Mesendoderm (in vitro differentiated cells): ENCODE data around the gene PRLH.

Experiments used
- DNase-seq: peaks from one replicate; pipeline ENCODE4 v3.0.0; 2013
- H2AK5ac ChIP-seq: 2 replicates; pipeline ENCODE4 v1.6.1; 2013; ENCODE audit warnings: low read length, inconsistent platforms
- H2BK120ac ChIP-seq: 2 replicates; pipeline ENCODE4 v1.6.1; 2013; ENCODE audit warnings: low read depth, mild to moderate bottlenecking, low read length, moderate library complexity, mixed read lengths
- H2BK15ac ChIP-seq: replicated peaks from 2 replicates; pipeline ENCODE4 v1.6.1; 2013; ENCODE audit warnings: low read depth, mild to moderate bottlenecking, moderate library complexity
- H2BK5ac ChIP-seq: 2 replicates; pipeline ENCODE4 v1.6.1; 2013; ENCODE audit warnings: low read length, inconsistent platforms
- H3K18ac ChIP-seq: 2 replicates; pipeline ENCODE4 v1.6.1; 2013; ENCODE audit warnings: mild to moderate bottlenecking, low read length, mixed read lengths
- H3K23ac ChIP-seq: one replicate; pipeline ENCODE4 v1.6.1; 2013; ENCODE audit warnings: low read length
- H3K27ac ChIP-seq: 2 replicates; pipeline ENCODE4 v1.5.1; 2013; ENCODE audit warnings: low read depth, mild to moderate bottlenecking, inconsistent platforms, low read length, moderate library complexity
- H3K27me3 ChIP-seq: 2 replicates; pipeline ENCODE4 v1.6.1; 2013; ENCODE audit warnings: low read length, control low read depth, mild to moderate bottlenecking, inconsistent platforms; ENCODE audit not compliant: insufficient read depth, poor library complexity
- H3K36me3 ChIP-seq: 2 replicates; pipeline ENCODE4 v1.6.1; 2013; ENCODE audit warnings: low read length, inconsistent platforms; ENCODE audit not compliant: control insufficient read depth, insufficient read depth
- H3K4ac ChIP-seq: one replicate; pipeline ENCODE4 v1.6.1; 2013; ENCODE audit warnings: low read depth, mild to moderate bottlenecking, low read length, moderate library complexity
- H3K4me1 ChIP-seq: 2 replicates; pipeline ENCODE4 v1.6.1; 2013; ENCODE audit warnings: low read depth, low read length, inconsistent platforms; ENCODE audit not compliant: control insufficient read depth
- H3K4me2 ChIP-seq: 2 replicates; pipeline ENCODE4 v1.6.1; 2013; ENCODE audit warnings: low read length
- H3K4me3 ChIP-seq: 2 replicates; pipeline ENCODE4 v1.5.1; 2013; ENCODE audit warnings: mild to moderate bottlenecking, low read length
- H3K56ac ChIP-seq: one replicate; pipeline ENCODE4 v1.6.1; 2013; ENCODE audit warnings: low read length
- H3K79me1 ChIP-seq: 2 replicates; pipeline ENCODE4 v1.6.1; 2013; ENCODE audit warnings: low read length, inconsistent platforms
- H3K79me2 ChIP-seq: 2 replicates; pipeline ENCODE4 v1.6.1; 2013; ENCODE audit warnings: mild to moderate bottlenecking, low read length; ENCODE audit not compliant: control insufficient read depth, insufficient read depth
- H3K9ac ChIP-seq: 2 replicates; pipeline ENCODE4 v1.6.1; 2013; ENCODE audit warnings: low read length, inconsistent platforms
- H4K5ac ChIP-seq: one replicate; pipeline ENCODE4 v1.6.1; 2013; ENCODE audit warnings: low read length
- H4K8ac ChIP-seq: one replicate; pipeline ENCODE4 v1.6.1; 2013; ENCODE audit warnings: low read depth, mild to moderate bottlenecking, control low read depth, low read length, moderate library complexity
- WGBS: extraction: QIAGEN DNeasy Blood & Tissue Kit; methylation state at CpG from one replicate; pipeline ENCODE4 v1.1.7; 2013; ENCODE audit warnings: low lambda C conversion rate, missing lambda C conversion rate; ENCODE audit not compliant: insufficient coverage; ENCODE audit errors: extremely low coverage; 5-methylcytosine and 5-hydroxymethylcytosine counted together

Gene PRLH

DNA sequence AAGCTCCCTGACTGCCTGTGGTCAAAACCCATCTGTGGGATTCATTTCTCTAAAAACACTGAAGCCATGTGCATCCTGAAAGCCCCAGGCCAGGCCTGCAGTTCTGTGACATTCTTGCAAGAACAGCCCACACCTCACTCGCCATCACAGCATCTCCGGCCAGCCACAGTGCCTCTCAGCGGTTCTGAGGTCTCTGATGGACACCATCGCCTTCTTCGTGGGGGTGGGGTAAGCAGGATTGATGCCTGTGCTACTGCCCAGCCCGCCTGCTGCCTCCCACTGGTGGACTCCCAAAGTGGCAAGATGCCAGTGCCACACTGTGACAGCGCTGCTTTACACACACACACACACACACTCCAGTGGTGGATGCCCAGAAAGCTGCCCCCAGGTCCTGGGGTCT lies 5.2 kb upstream of the PRLH start:
- Histone ChIP-seq H3K36me3 (no peaks in the 10 kb centered on the region), H4K8ac (no peak overlapping the region), H2BK5ac (no peak overlapping the region), H2AK5ac (no peak overlapping the region), H3K4me3 (no peak overlapping the region), H3K23ac (no peak overlapping the region), H3K4me2 (no peak overlapping the region), H4K5ac (no peak overlapping the region), H3K9ac (no peak overlapping the region), H3K27ac (no peak overlapping the region), H3K4me1 (no peaks in the 10 kb centered on the region), H2BK120ac (no peak overlapping the region), H3K27me3 (no peaks in the 10 kb centered on the region), H3K4ac (no peak overlapping the region), H3K18ac (no peak overlapping the region), H3K56ac (no peak overlapping the region), H3K79me2 (no peaks in the 10 kb centered on the region), H3K79me1 (no peaks in the 10 kb centered on the region), H2BK15ac (no peak overlapping the region)
- DNase-seq = no peak
- WGBS = no CpG with 5 or more reads among the region's 7 CpGs

DNA sequence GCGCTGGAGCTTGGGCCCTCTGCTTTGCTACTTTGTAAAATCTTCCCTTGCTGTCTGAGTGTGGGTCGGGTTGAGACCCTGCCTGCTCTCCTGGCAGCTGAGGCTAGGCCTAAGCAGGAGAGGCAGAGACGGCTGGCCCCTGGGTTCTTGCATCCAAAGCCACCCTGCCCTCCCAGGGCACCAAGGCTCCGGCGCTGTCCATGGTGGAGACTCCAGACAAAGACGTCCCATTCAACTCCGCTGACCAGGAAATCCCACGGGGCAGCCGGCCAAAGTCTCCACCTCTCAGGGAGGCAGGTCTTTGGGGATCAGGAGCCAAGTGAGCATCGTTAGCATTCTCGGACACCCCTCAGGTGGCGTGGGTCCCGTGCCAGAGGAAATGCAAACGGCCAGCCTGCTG lies 2.6 kb upstream of the PRLH start:
- H3K27ac ChIP-seq = no peak overlapping the region
- peak; percentile 64 for DNase-seq
- H4K8ac ChIP-seq = no peak overlapping the region
- H3K23ac ChIP-seq = no peak overlapping the region
- H3K18ac ChIP-seq = no peak overlapping the region
- no peaks in the 10 kb centered on the region for H3K79me1 ChIP-seq
- H3K27me3 ChIP-seq = no peaks in the 10 kb centered on the region
- no peak overlapping the region for H4K5ac ChIP-seq
- no peak overlapping the region for H3K4me3 ChIP-seq
- no peak overlapping the region for H2AK5ac ChIP-seq
- no peak overlapping the region for H3K4ac ChIP-seq
- H3K9ac ChIP-seq = no peak overlapping the region
- no peak overlapping the region for H3K4me2 ChIP-seq
- H3K4me1 ChIP-seq = no peaks in the 10 kb centered on the region
- WGBS = no CpG with 5 or more reads among the region's 14 CpGs
- H2BK5ac ChIP-seq = no peak overlapping the region
- no peak overlapping the region for H2BK15ac ChIP-seq
- H3K56ac ChIP-seq = no peak overlapping the region
- no peaks in the 10 kb centered on the region for H3K79me2 ChIP-seq
- H3K36me3 ChIP-seq = no peaks in the 10 kb centered on the region
- no peak overlapping the region for H2BK120ac ChIP-seq

DNA sequence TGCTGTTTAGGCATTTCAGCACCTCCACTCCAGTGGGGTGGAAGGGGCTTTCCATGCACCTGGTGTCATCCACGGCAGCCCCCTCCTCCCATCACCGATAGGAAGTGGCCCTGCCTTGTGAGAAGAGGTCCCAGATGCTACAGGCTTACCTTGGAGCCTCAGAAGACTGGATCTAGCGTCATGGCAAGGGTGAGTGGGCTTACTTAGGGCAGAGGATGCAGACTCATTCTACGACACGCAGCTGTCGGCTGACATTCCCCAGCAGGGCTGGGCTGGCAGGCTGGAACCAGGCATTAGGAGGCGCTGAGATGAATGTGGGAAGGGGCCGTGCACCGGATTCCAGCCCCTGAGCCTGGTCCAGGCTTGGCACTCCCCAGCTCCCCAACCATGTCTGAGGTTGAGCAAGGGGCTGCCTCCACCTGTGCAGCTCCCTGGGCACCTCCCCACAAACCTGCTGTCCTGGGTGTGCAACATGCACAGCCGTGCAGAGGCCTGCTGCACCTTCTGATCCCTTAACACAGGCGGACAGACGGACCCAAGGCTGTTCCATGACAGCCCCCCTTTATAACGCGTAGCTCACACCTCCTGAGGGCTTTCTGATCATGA lies 1.7 kb upstream of the PRLH start:
- no peak overlapping the region for H3K9ac ChIP-seq
- H3K36me3 ChIP-seq = no peaks in the 10 kb centered on the region
- H3K4me1 ChIP-seq = no peaks in the 10 kb centered on the region
- H3K56ac ChIP-seq = no peak overlapping the region
- H4K8ac ChIP-seq = no peak overlapping the region
- no peak overlapping the region for H2BK5ac ChIP-seq
- H2BK120ac ChIP-seq = no peak overlapping the region
- H3K27ac ChIP-seq = no peak overlapping the region
- H3K79me1 ChIP-seq = no peaks in the 10 kb centered on the region
- H3K4me2 ChIP-seq = no peak overlapping the region
- H2BK15ac ChIP-seq = no peak overlapping the region
- no CpG with 5 or more reads among the region's 14 CpGs for WGBS
- no peak overlapping the region for H4K5ac ChIP-seq
- no peaks in the 10 kb centered on the region for H3K27me3 ChIP-seq
- H3K4ac ChIP-seq = no peak overlapping the region
- H3K79me2 ChIP-seq = no peaks in the 10 kb centered on the region
- no peak overlapping the region for H2AK5ac ChIP-seq
- no peak for DNase-seq
- H3K18ac ChIP-seq = no peak overlapping the region
- no peak overlapping the region for H3K4me3 ChIP-seq
- H3K23ac ChIP-seq = no peak overlapping the region

DNA sequence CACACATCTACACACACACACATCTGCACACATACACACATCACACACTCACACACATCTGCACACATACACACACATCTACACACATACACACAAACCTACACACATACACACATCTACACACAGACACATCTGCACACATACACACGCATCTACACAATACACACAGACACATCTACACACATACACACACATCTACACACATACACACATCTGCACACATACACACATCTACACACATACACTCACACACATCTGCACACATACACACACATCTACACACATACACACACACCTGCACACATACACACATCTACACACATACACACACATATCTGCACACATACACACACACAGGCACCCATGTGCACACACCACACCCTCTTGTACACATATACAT lies 400 bp upstream of the PRLH start:
- Histone ChIP-seq H2BK120ac (no peak overlapping the region), H2AK5ac (no peak overlapping the region), H4K8ac (no peak overlapping the region), H3K18ac (no peak overlapping the region), H3K36me3 (no peaks in the 10 kb centered on the region), H3K4me1 (no peaks in the 10 kb centered on the region), H3K9ac (no peak overlapping the region), H3K79me1 (no peaks in the 10 kb centered on the region), H3K27ac (no peak overlapping the region), H3K23ac (no peak overlapping the region), H3K4me3 (no peak overlapping the region), H3K56ac (no peak overlapping the region), H3K27me3 (no peaks in the 10 kb centered on the region), H3K79me2 (no peaks in the 10 kb centered on the region), H4K5ac (no peak overlapping the region), H2BK5ac (no peak overlapping the region), H3K4ac (no peak overlapping the region), H2BK15ac (no peak overlapping the region), H3K4me2 (no peak overlapping the region)
- DNase-seq = no peak
- 100% methylated on average over 1 of the region's 1 CpG for WGBS

DNA sequence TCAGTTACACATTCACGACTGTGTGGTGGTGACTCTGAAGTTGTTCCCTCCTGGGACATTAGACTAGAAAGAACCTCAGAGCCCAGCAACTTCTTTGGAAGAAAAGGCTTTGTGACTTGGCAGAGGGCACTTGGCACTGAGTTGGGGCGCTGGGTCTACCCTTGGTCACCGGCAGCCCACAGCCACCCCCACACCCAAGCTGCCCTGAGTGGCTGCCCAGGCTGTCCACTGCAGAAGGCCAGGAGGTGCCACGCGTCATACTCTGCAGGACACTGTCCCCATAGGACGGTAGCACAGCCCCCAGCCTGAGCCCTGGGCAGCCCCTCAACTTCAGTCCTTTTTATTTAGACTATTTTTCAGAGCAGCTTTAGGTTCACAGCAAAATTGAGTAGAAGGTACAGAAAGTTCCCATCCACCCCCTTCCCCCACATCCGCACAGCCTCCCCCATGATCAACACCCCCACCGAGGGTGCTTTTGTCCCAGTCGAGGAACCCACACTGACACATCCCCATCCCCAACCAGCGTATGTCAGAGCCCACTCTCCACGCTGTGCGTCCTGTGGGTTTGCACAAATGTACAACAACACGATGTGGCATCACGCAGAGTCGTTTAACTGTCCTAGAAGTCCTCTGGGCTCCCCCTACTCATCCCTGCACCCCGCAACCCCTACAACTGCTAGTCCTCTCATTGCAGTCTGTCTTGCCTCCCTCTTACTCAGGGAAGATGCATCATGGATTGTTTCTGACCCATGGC lies 1.1 kb downstream of the PRLH start:
- no CpG with 5 or more reads among the region's 16 CpGs for WGBS
- H3K4me2 ChIP-seq = no peak overlapping the region
- no peak overlapping the region for H3K9ac ChIP-seq
- H3K4me1 ChIP-seq = no peaks in the 10 kb centered on the region
- no peak overlapping the region for H2BK5ac ChIP-seq
- no peaks in the 10 kb centered on the region for H3K27me3 ChIP-seq
- H3K4ac ChIP-seq = no peak overlapping the region
- H3K23ac ChIP-seq = no peak overlapping the region
- no peak overlapping the region for H3K4me3 ChIP-seq
- H4K8ac ChIP-seq = no peak overlapping the region
- H3K56ac ChIP-seq = no peak overlapping the region
- H2AK5ac ChIP-seq = no peak overlapping the region
- H2BK120ac ChIP-seq = no peak overlapping the region
- no peak overlapping the region for H2BK15ac ChIP-seq
- H3K79me2 ChIP-seq = no peaks in the 10 kb centered on the region
- DNase-seq = no peak
- H4K5ac ChIP-seq = no peak overlapping the region
- H3K36me3 ChIP-seq = no peaks in the 10 kb centered on the region
- H3K27ac ChIP-seq = no peak overlapping the region
- no peak overlapping the region for H3K18ac ChIP-seq
- H3K79me1 ChIP-seq = no peaks in the 10 kb centered on the region
